Adrenal gland (tissue), 5 donors: ENCODE results near the gene LRIG1.

Source experiments
- CTCF ChIP-seq, 6 experiments: fragments of 450-650 bp in 4 of 6; fragments of 200-600 bp in 2 of 6; sonication (generic) in 1 of 6; IDR thresholded peaks; 1 replicate in 5 of 6; 2 replicates in 1 of 6; pipeline versions ENCODE4 v1.5.1 to v1.8.0; 2016 to 2021; ENCODE audit warnings: antibody characterized with exemption in 6 of 6, mild to moderate bottlenecking in 2 of 6, moderate library complexity in 1 of 6
- POLR2A ChIP-seq, 2 donors: fragments of 450-650 bp; IDR thresholded peaks; one replicate each; pipeline ENCODE4 v1.6.1; 2017; ENCODE audit warnings: antibody characterized with exemption in 2 of 2, mild to moderate bottlenecking in 2 of 2, moderate library complexity in 1 of 2
- donor health status: DM: no; HTN: no; CAD: no.

GRCh38 chr3:66399529-66400232 is 101.1 kb downstream of the LRIG1 start:
- TF ChIP-seq CTCF (IDR thresholded peaks at IDR 0.05) (no peak), POLR2A (IDR thresholded peaks at IDR 0.05) (no peak)
